D721Med (cell line): ENCODE data around the gene PI4KA.

Experiments
- DNase-seq: peaks from one replicate; pipeline ENCODE4 v3.0.0; 2011; ENCODE audit warnings: low spot score; ENCODE audit not compliant: insufficient read length
- FAIRE-seq: peaks from 2 replicates; lab custom pipeline; 2011; peaks lifted over from hg19 to GRCh38; lab: Jason Lieb, UNC
- TF ChIP-seq, protein P1 (sequence below): IDR thresholded peaks from 2 replicates; pipeline ENCODE4 v1.5.1; 2012; ENCODE audit warnings: mild to moderate bottlenecking, control low read depth; ENCODE audit not compliant: insufficient read depth; ENCODE audit errors: missing control alignments

PI4KA gene

DNA sequence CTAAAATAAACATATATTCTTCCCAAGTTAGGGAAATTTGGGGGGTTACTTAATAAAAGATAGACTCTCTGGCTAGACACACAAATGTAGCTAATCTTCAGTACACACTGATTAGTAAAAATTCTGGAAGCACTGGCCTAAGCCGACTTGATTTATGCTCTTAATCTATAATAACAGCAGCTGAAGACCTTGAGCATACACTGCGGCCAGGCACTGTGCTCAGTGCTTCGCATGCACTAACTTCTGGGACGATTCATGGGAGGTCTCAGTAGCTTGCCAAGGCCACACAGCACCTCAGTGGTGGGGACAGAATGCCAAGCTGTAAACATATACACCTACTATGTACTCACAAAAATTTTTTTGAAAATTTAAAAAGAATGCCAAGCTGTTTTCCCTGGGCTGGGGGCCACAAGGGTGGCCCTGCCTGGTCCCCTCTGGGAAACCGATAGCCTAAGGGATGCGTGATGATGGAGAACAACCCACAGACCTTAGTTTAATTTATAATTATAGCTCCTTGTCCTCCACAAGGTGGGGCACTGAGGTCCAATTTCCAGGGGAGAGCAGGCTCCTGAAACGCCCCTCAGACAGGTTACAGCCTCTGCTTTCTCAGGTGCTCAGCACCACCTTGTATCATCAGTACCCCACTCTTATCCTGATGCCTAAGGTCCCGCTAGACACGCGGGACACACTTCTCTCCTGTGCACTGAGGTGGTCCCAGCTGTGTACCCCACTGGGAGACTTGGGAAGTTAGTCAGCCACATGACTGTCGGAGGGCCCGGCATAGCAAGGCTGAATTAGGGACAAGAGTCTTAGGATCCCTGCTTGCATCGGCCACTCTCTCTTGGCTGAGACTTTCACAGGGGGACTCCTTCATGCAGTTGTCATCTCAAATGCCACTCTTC is 64.6 kb downstream of the PI4KA start:
- peak; percentile 69 for FAIRE-seq
- TF ChIP-seq, protein P1, sequence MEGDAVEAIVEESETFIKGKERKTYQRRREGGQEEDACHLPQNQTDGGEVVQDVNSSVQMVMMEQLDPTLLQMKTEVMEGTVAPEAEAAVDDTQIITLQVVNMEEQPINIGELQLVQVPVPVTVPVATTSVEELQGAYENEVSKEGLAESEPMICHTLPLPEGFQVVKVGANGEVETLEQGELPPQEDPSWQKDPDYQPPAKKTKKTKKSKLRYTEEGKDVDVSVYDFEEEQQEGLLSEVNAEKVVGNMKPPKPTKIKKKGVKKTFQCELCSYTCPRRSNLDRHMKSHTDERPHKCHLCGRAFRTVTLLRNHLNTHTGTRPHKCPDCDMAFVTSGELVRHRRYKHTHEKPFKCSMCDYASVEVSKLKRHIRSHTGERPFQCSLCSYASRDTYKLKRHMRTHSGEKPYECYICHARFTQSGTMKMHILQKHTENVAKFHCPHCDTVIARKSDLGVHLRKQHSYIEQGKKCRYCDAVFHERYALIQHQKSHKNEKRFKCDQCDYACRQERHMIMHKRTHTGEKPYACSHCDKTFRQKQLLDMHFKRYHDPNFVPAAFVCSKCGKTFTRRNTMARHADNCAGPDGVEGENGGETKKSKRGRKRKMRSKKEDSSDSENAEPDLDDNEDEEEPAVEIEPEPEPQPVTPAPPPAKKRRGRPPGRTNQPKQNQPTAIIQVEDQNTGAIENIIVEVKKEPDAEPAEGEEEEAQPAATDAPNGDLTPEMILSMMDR = no peak
- DNase-seq = peak; percentile 64

DNA sequence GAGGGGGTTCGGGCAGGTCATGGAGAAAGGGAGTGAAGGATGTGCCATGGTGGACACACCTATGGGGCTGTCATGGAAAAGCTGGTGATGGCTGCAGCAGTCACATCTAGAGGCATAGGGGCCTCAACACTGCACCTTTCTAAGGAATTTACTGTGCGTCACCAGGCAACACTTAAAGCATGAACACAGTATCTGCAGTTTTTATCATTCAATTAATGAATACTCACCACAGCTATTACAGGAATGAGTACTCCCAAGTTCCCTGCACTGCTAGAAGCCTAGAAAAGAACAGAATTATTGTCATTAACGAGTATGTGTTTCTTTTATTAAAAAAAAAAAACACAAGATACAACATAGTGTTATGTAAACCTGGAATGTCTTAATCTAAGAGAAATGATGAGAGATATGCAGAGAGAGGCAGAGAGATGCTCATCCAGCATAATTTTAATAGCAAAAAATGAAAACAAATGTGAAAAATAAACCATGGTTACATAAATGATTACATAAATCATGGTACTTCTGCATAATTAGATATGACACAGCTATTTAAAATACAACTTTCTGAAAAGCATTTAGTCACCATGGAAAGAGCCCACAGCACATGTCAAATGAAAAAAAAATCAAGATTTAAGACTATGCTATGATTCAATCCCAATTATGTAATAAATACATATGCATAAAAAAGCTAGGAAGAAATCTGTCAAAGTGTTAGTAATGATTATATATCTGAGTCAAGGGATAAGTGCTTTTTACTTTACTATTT is 65.5 kb downstream of the PI4KA start:
- TF ChIP-seq, protein P1 = no peak
- no peak for FAIRE-seq
- DNase-seq = no peak

DNA sequence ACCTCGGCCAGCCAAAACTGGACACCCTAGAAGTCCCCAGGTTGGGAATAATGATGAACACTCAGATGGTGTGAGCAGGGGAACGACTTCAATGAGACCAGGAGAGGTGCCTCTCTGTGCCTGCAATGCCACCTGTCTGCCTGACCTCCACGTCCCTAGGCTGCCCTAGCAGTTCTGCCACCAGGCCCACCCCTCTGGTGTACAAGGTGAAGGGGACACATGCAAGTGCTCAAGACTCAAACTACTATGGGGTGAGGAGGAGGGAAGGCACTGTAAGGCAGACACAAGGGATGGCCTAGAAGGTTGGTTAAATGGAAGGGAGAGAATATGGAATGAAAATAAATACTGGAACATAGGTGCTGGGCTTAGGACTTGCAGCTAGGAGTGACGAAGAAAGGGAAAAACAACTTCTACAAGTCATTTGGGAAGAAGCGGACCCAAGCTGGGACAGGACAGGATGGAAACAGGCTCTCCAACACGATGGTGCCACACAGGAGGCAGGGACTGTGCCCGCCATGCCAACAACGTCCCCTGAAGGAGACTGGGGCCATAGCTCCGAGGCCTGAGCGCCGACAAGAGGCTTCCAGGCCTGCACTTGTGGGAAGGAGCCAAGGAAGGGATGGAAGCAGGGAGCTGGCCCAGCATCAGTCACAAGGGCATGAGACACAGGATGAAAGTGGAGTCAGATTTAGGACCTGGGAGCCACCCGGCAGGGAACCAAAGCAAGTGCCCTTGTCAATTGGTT is 66.2 kb downstream of the PI4KA start:
- DNase-seq = no peak
- TF ChIP-seq, protein P1 = no peak
- FAIRE-seq = no peak

DNA sequence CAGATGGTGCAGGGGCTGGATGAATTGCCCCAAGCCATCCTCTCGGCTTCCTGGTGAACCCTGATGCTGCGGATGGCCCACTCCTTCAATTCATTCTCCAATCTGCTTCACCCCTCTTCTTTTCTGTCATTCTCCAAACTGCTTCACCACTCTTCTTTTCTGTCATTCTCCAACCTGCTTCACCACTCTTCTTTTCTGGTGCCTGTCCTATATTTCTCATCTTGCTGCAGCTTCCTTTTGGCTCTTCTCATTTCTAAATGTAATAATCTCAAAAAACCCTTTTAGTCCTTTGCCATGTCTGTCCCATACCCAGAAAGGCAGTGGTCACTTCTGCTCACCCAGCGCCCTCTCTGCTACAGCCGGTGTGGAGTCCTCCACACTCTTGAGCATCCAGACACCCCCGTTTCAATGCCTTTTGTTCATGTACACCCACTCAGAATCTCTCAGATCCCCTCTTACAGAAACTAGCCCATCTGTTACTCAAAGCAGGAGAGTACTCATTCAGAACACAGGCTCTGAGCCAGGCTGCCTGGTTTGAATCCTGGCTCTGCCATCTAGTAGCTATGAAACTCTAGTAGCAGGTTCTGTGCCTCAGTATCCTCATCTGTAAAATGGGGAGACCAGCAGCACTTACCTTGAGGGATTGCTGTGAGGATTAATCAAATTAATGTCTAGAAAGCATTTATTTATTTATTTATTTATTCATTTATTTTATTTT is 69.8 kb downstream of the PI4KA start:
- TF ChIP-seq, protein P1 = no peak
- FAIRE-seq (no peak), DNase-seq (no peak)

DNA sequence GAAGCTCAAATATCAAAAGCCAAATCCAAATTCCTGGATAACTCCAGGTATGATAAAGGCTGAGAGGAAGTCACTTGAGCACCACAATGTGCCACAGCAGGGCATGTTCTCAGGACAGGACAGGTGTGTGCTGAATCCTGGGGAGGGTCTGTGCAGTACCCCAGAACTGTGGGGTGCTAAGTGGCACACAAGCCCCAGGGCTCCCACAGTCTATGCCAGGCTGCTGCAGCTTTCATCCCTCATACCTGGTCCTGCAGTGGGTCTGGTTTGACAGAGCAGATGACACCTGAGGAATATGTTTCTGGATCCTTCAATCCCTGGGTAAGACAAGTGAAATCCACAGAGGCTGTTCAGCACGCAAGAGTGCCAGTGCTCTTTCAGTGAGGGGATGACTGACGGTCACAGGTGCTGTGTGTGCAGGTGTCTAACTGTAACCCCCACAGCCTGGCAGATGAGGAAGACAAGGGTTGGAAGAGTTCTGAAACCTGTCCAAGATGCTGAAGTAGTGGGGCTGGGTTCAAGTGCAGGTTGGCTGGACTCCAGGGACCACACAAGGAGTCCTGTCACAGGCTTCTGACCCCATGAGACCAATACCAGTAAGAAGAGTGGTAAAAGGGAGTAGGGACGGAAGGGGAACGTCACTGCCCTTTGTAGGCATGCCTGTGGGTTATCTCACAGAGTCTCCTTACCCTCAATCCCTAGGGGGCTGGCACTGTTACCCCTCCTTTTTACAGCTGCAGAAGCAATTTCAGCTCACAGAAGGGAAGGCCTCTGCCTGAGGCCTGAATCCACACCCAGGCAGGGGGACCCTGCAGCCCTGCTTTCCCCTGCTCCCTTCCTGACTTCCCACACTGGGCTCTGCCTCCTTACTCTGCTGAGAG is 70.6 kb downstream of the PI4KA start:
- TF ChIP-seq, protein P1 = no peak

DNA sequence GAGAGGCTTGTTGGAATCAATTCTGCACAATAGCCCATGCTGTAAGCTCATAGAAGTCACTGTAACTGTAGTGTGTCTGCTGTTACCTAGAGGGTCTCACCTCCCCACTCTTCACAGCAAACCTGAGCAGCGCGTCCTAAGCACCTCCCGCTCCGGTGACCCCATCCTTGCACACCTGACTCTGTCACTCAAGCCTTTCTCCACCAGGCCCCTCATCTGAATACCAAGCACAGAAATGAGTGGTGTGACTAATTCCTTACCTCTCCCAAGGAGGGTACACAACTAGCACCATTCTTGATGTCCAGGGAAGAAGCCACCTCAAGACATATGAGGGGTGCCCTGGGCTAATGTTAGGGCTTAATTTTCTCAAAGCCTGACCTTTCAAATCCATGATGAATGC is 71.4 kb downstream of the PI4KA start:
- FAIRE-seq (no peak), DNase-seq (no peak)
- TF ChIP-seq, protein P1 = no peak

More for the DNA sequence above, 70.6 kb downstream of the PI4KA start:
- FAIRE-seq (no peak), DNase-seq (no peak)
